ENCODE measurements around the gene STT3A. TPM values are rescaled to one million over a fixed set of nuclear protein-coding genes. Genes with fewer than 3 reads are reported as not detected.

The STT3A gene
- total and polyA plus RNA-seq, 2 of the 13 experiments (the other 11 are each of a cell fraction or from before 2014, with no cell fraction given): 229 to 319 TPM

DNA sequence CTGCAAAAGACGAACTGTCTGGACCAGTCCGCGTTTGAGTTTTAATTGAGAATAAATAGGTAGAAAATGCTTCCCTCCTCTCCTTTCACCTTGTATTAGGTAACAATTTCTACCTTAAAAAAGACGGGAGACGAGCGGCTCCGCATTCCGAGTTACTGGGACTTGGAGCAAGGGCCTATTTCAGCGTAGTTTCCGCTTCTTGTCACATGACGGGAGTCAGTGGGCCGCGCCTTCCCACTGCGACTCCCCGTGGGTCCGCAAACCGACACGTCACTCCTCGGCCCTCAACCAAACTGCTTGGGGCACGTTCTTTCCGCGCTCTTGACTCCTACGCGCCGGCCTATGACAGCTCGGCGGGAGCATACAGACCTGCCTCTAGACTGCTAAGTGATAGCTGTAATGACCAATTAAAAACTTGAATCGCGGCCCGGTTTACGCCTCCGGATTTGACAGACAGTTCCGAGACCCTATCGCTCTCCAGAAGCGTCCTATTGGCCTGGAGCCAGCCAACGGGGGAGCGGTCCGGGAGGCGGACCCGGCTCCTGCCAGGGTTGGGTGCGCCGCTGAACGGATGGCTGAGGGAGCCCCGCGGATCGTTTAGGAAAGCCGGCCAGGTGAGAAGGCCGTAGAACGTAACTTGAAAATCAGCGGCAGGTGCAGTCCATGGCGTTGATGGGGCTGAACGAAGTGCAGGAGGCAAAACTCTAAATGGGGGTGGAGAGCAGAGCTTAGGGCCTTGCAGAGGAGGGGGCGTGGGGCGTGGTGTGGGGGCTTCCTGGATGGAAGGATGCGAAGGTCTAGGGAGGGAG is at the start of gene STT3A (continued):
- TF ChIP-seq, protein P1, sequence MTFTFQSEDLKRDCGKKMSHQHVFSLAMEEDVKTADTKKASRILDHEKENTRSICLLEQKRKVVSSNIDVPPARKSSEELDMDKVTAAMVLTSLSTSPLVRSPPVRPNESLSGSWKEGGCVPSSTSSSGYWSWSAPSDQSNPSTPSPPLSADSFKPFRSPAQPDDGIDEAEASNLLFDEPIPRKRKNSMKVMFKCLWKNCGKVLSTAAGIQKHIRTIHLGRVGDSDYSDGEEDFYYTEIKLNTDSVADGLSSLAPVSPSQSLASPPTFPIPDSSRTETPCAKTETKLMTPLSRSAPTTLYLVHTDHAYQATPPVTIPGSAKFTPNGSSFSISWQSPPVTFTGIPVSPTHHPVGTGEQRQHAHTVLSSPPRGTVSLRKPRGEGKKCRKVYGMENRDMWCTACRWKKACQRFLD (CRISPR knock-in tag; IDR thresholded peaks at IDR 0.05; ENCODE audit: borderline replicate concordance): no peak; the same call in 1 of the 2 replicates
- no peak; the same call in 1 of the 2 replicates for TF ChIP-seq ZIK1 (CRISPR knock-in tag; IDR thresholded peaks at IDR 0.05; ENCODE audit: borderline replicate concordance, low read depth)
- TF ChIP-seq YY1 (IDR thresholded peaks at IDR 0.05; ENCODE audit: insufficient read depth, insufficient replicate concordance, low read depth, low read length): peak; percentile 54
- TF ChIP-seq, protein P2, sequence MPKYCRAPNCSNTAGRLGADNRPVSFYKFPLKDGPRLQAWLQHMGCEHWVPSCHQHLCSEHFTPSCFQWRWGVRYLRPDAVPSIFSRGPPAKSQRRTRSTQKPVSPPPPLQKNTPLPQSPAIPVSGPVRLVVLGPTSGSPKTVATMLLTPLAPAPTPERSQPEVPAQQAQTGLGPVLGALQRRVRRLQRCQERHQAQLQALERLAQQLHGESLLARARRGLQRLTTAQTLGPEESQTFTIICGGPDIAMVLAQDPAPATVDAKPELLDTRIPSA (CRISPR knock-in tag; IDR thresholded peaks at IDR 0.05; ENCODE audit: borderline replicate concordance): no peak
- peak; percentile 22; the same call in 1 of the 2 replicates for TF ChIP-seq ZNF430 (CRISPR knock-in tag; IDR thresholded peaks at IDR 0.05)
- TF ChIP-seq ZNF260 (CRISPR knock-in tag; IDR thresholded peaks at IDR 0.05; ENCODE audit: borderline replicate concordance, low read depth): no peak
- 0 out of 2 replicates have a peak, but pooled peaks have one; percentile 56 for TF ChIP-seq ZNF780A (CRISPR knock-in tag; IDR thresholded peaks at IDR 0.05)
- TF ChIP-seq, protein P3, sequence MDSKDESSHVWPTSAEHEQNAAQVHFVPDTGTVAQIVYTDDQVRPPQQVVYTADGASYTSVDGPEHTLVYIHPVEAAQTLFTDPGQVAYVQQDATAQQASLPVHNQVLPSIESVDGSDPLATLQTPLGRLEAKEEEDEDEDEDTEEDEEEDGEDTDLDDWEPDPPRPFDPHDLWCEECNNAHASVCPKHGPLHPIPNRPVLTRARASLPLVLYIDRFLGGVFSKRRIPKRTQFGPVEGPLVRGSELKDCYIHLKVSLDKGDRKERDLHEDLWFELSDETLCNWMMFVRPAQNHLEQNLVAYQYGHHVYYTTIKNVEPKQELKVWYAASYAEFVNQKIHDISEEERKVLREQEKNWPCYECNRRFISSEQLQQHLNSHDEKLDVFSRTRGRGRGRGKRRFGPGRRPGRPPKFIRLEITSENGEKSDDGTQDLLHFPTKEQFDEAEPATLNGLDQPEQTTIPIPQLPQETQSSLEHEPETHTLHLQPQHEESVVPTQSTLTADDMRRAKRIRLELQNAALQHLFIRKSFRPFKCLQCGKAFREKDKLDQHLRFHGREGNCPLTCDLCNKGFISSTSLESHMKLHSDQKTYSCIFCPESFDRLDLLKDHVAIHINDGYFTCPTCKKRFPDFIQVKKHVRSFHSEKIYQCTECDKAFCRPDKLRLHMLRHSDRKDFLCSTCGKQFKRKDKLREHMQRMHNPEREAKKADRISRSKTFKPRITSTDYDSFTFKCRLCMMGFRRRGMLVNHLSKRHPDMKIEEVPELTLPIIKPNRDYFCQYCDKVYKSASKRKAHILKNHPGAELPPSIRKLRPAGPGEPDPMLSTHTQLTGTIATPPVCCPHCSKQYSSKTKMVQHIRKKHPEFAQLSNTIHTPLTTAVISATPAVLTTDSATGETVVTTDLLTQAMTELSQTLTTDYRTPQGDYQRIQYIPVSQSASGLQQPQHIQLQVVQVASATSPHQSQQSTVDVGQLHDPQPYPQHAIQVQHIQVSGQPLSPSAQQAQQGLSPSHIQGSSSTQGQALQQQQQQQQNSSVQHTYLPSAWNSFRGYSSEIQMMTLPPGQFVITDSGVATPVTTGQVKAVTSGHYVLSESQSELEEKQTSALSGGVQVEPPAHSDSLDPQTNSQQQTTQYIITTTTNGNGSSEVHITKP (CRISPR knock-in tag; IDR thresholded peaks at IDR 0.05; ENCODE audit: low read depth): no peak
- TF ChIP-seq ZNF552 (CRISPR knock-in tag; IDR thresholded peaks at IDR 0.05; ENCODE audit: borderline replicate concordance): no peak
- TF ChIP-seq HES4 (CRISPR knock-in tag; IDR thresholded peaks at IDR 0.05; ENCODE audit: borderline replicate concordance): no peak
- TF ChIP-seq ZNF672 (CRISPR knock-in tag; IDR thresholded peaks at IDR 0.05): no peak
- TF ChIP-seq ZNF543 (CRISPR knock-in tag; IDR thresholded peaks at IDR 0.05): no peak
- TF ChIP-seq GABPA (IDR thresholded peaks at IDR 0.05; ENCODE audit: low read depth, low read length): peak; percentile 62
- TF ChIP-seq GABPA (CRISPR knock-in tag; IDR thresholded peaks at IDR 0.05; ENCODE audit: low read depth): peak; percentile 89
- 0 out of 2 replicates have a peak, but pooled peaks have one; percentile 11 for TF ChIP-seq CHCHD3 (CRISPR knock-in tag; IDR thresholded peaks at IDR 0.05)
- TF ChIP-seq NFYC (CRISPR knock-in tag; IDR thresholded peaks at IDR 0.05): peak; percentile 99
- 0 out of 2 replicates have a peak, but pooled peaks have one; percentile 26 for TF ChIP-seq ZNF329 (CRISPR knock-in tag; IDR thresholded peaks at IDR 0.05; ENCODE audit: low read depth)
- no peak for TF ChIP-seq ZNF652 (CRISPR knock-in tag; IDR thresholded peaks at IDR 0.05; ENCODE audit: borderline replicate concordance, low read depth)
- 0 out of 2 replicates have a peak, but pooled peaks have one; percentile 37 for TF ChIP-seq ONECUT2 (CRISPR knock-in tag; IDR thresholded peaks at IDR 0.05)
- TF ChIP-seq, protein P4, sequence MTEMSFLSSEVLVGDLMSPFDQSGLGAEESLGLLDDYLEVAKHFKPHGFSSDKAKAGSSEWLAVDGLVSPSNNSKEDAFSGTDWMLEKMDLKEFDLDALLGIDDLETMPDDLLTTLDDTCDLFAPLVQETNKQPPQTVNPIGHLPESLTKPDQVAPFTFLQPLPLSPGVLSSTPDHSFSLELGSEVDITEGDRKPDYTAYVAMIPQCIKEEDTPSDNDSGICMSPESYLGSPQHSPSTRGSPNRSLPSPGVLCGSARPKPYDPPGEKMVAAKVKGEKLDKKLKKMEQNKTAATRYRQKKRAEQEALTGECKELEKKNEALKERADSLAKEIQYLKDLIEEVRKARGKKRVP (CRISPR knock-in tag; IDR thresholded peaks at IDR 0.05): no peak
- TF ChIP-seq ATAD3A (CRISPR knock-in tag; IDR thresholded peaks at IDR 0.05): no peak
- no peak for TF ChIP-seq TOE1 (CRISPR knock-in tag; IDR thresholded peaks at IDR 0.05)
- TF ChIP-seq SMARCC2 (IDR thresholded peaks at IDR 0.05): no peak
